Peyer's patch (tissue), 4 donors: ENCODE data around the gene NKD1.

Experiments used
- CTCF ChIP-seq, 6 experiments: fragments of 450-650 bp in 4 of 6; fragments of 200-600 bp in 2 of 6; sonication (generic) in 1 of 6; IDR thresholded peaks; one replicate each; pipeline ENCODE4 v1.5.1; 2017 to 2019; ENCODE audit warnings: antibody characterized with exemption in 6 of 6, mild to moderate bottlenecking in 3 of 6, moderate library complexity in 1 of 6
- POLR2A ChIP-seq, 2 donors: fragments of 450-650 bp; IDR thresholded peaks; one replicate each; pipeline ENCODE4 v1.5.1; 2017; ENCODE audit warnings: antibody characterized with exemption in 2 of 2, mild to moderate bottlenecking in 2 of 2, moderate library complexity in 2 of 2

DNA sequence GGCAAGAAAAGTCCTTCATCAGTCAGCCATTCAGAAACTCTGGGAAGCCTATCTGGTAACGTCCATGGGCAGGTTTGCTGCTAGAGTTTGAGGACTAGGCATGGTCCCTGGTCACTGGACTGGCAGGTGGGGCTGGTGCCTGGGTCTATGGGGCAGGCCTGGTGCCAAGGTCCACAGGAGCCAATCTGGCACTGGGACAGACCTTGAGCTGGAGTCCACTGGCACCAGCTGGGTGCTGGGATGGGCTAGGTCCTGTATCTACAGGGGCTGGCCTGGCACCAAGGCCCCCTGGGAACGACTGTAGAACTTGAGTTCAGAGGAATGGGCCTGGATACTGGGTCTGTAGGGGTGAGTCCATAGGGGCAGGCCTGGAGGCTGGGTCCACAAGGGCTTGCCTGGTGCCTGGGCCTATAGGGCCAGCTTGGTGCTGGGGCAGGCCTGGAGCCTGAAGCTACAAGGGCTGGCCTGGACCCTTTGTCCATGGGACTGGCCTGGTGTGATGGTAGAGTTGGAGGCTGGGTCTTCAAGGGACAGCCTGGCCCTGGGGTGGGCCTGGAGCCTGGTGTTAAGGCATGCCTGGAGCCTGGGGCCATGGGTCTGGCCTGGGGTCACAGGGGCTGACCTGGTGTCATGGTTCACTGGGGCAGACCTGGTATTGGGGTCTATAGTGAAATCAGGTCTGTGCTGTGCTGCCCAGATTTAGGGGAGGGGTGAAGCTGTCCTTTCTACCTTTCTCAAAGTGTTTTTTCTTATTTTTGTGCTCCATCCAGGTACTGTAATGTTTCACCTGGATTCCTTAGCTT lies 30.5 kb upstream of the NKD1 start:
- no peak for TF ChIP-seq CTCF (IDR thresholded peaks at IDR 0.05)
- no peak for TF ChIP-seq POLR2A (IDR thresholded peaks at IDR 0.05)
